Left hindlimb (tissue), 1 donor: ENCODE data around the gene INF2.
"Not testable (repeated sequence)": the region's sequence is repeated elsewhere in the genome, so short reads cannot be mapped to it uniquely, and the experiment has no call there.

Experiments
- DNase-seq: peaks from one replicate; pipeline ENCODE4 v3.0.0-alpha.2; 2018

INF2 gene

GRCh38 chr14:104739546-104740516 lies 50.4 kb downstream of the INF2 start:
- no peak for DNase-seq

DNA sequence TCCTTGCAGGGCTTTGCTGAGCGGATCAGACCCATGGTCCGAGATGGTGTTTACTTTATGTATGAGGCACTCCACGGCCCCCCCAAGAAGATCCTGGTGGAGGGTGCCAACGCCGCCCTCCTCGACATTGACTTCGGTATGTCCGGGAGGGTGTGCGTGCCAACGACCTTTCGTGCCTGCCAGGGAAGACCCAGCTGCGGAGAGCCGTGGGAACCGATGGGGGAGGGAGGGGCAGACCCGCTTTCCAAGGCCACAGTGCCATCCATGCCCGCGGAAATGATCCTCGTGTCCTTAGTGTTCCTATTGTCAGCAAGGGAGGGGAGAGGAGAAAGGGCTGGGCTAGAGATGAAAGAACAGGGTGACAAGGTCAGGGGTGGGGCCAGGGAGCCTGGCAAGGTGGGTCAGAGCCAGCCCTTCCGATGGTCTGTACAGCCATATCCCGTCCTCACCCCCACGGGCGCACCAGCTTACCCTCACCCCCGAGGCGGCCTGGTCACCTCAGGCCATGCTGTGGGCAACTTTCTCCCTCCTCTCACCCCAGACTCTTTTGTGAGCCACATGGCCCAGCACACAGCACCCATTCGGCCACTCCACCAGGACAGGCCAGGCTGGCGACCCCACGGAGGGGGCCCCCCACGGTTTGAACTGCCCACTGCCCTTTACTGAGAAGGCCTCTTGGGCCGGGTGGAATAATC lies 51.8 kb downstream of the INF2 start:
- no peak for DNase-seq

DNA sequence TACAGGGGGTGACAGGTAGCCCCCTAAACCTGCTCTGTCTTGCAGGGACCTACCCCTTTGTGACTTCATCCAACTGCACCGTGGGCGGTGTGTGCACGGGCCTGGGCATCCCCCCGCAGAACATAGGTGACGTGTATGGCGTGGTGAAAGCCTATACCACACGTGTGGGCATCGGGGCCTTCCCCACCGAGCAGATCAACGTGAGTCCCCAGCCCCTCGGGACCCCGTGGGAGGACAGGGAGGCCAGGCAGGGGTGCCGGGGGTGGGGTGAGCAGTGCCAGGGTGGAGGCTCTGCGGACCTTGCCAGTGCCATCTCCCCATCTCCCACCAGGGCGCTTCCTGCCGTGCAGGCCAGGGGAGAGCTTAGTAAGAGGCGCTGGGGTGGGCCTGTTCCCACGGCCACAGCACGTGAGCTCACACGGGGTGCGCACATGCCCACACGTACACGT lies 52.4 kb downstream of the INF2 start:
- DNase-seq, result no peak

GRCh38 chr14:104742586-104743455 lies 53.4 kb downstream of the INF2 start:
- DNase-seq, result no peak

- DNase-seq, result no peak
Measured at GRCh38 chr14:104743461-104744380, 54.3 kb downstream of the INF2 start.

DNA sequence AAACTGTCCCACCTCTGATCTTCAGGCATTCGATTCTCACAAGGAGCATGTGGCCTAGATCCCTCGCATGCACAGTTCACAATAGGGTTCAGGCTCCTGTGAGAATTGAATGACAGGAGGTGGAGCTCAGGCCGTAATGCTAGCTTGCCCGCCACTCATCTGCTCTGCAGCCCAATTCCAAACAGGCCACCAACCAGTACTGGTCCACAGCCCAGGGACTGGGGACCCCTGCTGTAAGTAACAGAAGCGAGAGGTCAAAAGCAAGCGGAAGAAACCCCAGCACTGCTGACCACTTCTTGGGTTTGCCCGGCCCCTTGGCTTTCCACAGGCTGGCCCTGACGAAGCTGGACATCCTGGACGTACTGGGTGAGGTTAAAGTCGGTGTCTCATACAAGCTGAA lies 55.1 kb downstream of the INF2 start:
- DNase-seq, result no peak

DNA sequence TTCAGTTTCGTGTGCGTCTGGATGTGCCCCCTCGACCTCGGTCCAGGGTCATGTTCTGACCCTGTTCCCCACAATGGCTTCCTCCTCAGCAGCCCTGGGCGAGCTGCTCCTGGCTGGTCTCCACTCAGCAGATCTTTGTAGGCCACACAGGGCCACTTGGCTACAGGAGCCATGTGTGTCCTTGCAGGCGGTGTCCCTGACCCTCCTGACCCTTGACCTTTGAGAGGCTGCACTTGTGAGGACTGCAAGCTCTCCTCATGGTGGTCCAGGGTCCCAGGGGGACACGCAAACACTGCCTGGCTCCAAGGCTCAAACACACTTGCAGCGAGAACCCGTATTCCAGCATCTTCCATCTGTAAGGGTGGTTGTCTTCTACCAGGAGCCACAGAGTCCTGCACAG lies 56.0 kb downstream of the INF2 start:
- DNase-seq, result no peak

DNA sequence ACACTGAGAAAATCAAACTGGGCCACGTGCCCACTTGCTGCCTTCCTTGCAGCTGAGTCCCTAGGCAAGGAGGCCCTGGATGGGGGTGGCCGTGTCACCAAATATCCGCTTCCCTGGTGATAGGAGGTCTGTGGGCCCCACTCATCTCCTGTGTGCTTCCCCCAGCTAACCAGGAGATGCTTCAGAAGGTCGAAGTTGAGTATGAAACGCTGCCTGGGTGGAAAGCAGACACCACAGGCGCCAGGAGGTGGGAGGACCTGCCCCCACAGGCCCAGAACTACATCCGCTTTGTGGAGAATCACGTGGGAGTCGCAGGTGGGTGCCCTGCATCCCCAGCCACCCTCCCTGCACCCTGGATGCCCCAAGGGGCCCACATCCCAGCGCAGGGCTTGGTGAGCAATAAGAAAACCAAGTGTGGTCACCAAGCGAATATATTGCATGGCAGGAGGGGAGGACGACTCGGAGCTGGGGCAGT lies 56.7 kb downstream of the INF2 start:
- no peak for DNase-seq

- DNase-seq, result no peak
Measured at GRCh38 chr14:104746934-104747481, 57.6 kb downstream of the INF2 start.

DNA sequence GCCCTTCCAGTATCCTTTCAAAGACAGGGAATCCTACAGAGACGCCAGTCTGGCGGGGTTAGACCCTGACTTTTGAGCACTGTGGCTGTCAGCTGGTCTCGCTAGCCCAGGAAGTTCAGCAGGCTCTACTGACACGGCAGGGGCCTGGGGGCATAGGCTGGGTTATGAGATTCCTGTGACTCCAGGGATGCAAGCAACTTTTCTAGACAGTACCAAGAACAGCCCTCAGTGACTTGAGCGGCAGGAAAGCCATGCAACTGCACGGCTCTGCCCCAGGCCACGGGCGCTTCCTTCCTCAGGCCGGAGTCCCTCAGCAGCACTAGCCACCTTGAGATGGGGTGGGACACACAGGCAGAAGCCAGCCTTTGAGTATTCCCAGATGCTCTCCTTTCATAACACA lies 58.5 kb downstream of the INF2 start:
- DNase-seq, result no peak

- DNase-seq, result no peak
Measured at GRCh38 chr14:104749111-104749649, 59.8 kb downstream of the INF2 start.

- no peak for DNase-seq
Measured at GRCh38 chr14:104750056-104750752, 60.8 kb downstream of the INF2 start.

DNA sequence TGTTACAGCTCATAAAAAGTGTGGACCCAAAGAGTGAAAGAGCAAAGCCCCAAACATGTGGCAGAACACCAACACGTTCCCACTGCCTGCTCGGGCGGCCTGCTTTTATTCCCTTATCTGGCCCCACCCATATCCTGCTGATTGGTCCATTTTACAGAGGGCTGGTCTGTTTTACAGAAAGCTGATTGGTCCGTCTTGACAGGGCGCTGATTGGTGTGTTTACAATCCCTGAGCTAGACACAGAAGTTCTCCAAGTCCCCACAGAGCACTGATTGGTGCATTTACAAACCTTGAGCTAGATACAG lies 61.3 kb downstream of the INF2 start:
- DNase-seq, result not testable (repeated sequence)

GRCh38 chr14:104751539-104752422 lies 62.4 kb downstream of the INF2 start:
- DNase-seq, result no peak

- no peak for DNase-seq
Measured at GRCh38 chr14:104752423-104752734, 63.0 kb downstream of the INF2 start.

GRCh38 chr14:104752735-104753527 lies 63.5 kb downstream of the INF2 start, which contains the start of gene SIVA1:
Gene SIVA1 (plus strand): TSS chr14:104753147. CDS start chr14:104753202, 55 bp downstream.
- peak; percentile 100 for DNase-seq

DNA sequence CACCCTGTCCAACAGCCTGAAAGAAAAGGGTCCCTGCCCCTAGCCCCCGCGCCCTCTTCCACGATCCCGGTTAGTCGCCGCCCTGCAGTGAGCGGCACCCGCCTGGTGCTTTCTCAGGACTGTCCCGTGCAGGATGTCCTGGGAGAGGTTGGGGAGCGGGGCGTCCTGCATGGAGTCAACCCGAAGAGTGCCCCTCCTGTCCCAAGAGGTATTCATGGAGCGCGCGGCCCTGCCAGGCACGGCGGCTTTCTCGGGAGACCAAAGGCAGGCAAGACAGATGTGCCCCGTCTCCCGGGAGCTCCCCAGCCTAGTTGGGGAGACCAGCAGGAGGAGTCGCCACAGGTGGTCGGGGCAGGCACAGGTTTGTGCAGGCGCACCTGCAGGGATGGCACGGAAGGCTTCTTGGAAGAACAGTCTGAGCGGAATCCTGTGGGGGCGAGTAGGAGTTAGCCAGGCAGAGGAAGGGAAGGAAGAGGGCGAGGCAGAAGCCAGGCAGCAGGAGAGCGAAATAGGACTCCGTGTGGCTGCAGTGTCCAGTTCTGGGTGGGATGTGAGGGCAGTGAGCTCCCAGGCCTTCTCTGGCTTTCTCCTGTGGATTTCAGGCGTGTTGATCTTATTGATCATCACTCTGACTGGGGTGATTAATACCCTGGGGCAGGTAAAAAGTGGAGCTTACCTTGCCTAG lies 64.3 kb downstream of the INF2 start:
- no peak for DNase-seq

- DNase-seq, result no peak
Measured at GRCh38 chr14:104754213-104754851, 64.9 kb downstream of the INF2 start.
